ENCODE data around the gene TULP4. TPM values are rescaled to one million over a fixed set of nuclear protein-coding genes. Genes with fewer than 3 reads are reported as not detected.
A peak's percentile ranks its signal among the peaks of the same experiment; 100 is the strongest.

TULP4 gene
- polyA plus RNA-seq, 1 donor (not counting 4 experiments of a cell fraction or from before 2014, with no cell fraction given), result 13.1 TPM

DNA sequence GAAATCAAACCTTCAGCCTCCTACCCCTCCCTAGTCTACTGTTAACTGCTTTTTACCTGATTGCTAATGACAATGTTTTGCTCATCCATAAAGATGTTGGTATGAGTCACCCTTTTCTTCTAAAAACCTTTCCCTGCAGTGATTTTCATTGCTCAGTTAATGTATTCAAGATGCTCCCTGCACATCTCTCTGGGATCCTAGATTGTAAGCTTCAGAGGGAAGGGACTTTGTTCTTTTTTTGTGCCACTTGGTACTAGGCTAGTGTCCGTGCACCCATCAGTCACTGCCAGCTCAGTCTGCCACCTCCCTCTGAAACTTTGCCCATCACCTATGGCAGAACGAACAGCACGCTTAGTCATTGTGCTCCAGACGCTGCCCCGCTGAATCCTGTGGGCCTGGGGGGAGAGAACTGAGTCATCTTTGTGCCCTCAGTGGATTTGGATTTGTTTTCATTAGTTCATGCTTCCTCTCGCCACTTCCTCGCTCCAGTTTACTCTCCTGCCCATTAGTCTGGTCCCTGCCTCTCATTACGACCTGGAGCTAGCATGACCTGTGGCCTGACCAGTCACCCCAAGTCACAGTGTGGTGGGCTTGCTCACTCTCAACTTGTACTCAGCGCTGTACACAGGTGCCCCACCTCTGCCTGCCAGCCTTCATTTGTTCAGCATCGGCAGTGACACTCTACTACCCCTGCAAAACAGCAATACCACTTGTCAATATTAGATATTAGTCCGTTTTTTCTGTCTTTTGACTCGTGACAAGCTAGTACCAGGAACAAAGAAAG, 169.6 kb downstream of the TULP4 start:
- peaks cover 2% of the 10 kb centered on the region for H3K9me1 ChIP-seq (ENCODE audit: control insufficient read depth, extremely low read depth, insufficient read depth, low read length)
- DNase-seq (ENCODE audit: low read depth, low spot score) (peak; percentile 30), FAIRE-seq (peak; percentile 74)
- H3K27me3 ChIP-seq (ENCODE audit: control insufficient read depth, extremely low read depth, insufficient read depth, low read length), result no peaks in the 10 kb centered on the region
- peaks cover 17% of the 10 kb centered on the region for H3K4me1 ChIP-seq (ENCODE audit: control insufficient read depth, extremely low read depth, insufficient read depth, low read length)
- no peaks in the 10 kb centered on the region for H3K9me3 ChIP-seq (ENCODE audit: control insufficient read depth, low read depth, low read length)
- no peaks in the 10 kb centered on the region for H4K20me1 ChIP-seq (ENCODE audit: control insufficient read depth, extremely low read depth, insufficient read depth, low read length)
- peak overlapping the region; percentile 35 for H3K9ac ChIP-seq (ENCODE audit: control insufficient read depth, extremely low read depth, insufficient read depth, low read length)
- H3K4me2 ChIP-seq (ENCODE audit: control insufficient read depth, extremely low read depth, insufficient read depth, low read depth, low read length), result peak overlapping the region; percentile 37
- dilution Hi-C loops (cut with MboI; ENCODE audit: extremely low pct_ligation_motif_present, low sequenced_read_pairs), result no loop called here
- peaks cover 12 to 22% of the 10 kb centered on the region in 2 experiments for H3K36me3 ChIP-seq (ENCODE audit: control insufficient read depth in 2 of 2, extremely low read depth in 1 of 2, insufficient read depth in 2 of 2, low read length in 2 of 2)
- H3K27ac ChIP-seq (ENCODE audit: control insufficient read depth, insufficient read depth, low read length), result peak overlapping the region; percentile 54
- H2AFZ ChIP-seq (ENCODE audit: control insufficient read depth, low read length), result no peak overlapping the region
- TF ChIP-seq EZH2 (IDR thresholded peaks at IDR 0.05; ENCODE audit: low read length), result no peak
- TF ChIP-seq, protein P1, sequence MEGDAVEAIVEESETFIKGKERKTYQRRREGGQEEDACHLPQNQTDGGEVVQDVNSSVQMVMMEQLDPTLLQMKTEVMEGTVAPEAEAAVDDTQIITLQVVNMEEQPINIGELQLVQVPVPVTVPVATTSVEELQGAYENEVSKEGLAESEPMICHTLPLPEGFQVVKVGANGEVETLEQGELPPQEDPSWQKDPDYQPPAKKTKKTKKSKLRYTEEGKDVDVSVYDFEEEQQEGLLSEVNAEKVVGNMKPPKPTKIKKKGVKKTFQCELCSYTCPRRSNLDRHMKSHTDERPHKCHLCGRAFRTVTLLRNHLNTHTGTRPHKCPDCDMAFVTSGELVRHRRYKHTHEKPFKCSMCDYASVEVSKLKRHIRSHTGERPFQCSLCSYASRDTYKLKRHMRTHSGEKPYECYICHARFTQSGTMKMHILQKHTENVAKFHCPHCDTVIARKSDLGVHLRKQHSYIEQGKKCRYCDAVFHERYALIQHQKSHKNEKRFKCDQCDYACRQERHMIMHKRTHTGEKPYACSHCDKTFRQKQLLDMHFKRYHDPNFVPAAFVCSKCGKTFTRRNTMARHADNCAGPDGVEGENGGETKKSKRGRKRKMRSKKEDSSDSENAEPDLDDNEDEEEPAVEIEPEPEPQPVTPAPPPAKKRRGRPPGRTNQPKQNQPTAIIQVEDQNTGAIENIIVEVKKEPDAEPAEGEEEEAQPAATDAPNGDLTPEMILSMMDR (optimal IDR thresholded peaks at IDR 0.05 in 1 of 3, IDR thresholded peaks at IDR 0.05 in 1 of 3, conservative IDR thresholded peaks at IDR 0.05 in 1 of 3; ENCODE audit: extremely low read depth in 1 of 3, insufficient read depth in 2 of 3, low read length in 3 of 3), result no peak
- no peak overlapping the region for H3K4me3 ChIP-seq (ENCODE audit: control insufficient read depth in 2 of 3, extremely low read depth in 1 of 3, insufficient read depth in 2 of 3, low read depth in 1 of 3, low read length in 3 of 3)
- H3K79me2 ChIP-seq (ENCODE audit: control insufficient read depth, insufficient read depth, low read length), result no peaks in the 10 kb centered on the region

DNA sequence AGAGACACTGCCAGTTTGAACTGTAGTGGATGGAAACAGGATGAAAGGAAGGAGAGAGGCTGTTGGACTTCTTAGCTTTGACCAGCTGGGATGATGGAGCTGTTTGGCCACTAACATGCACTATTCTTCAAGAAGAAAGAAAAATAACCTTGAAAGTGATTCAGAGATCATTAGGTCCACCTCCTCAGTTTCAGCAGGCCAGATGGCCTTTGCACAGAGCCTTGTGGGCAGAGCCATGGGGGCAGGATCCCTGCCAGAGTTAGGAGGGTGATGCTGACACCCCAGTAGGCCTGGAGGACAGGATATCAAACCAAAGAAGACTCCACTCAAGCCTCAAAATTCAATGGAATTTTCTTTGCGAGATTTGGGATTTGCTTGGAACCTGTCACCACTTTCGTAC, 173.2 kb downstream of the TULP4 start:
- H4K20me1 ChIP-seq (ENCODE audit: control insufficient read depth, extremely low read depth, insufficient read depth, low read length), result no peaks in the 10 kb centered on the region
- peaks cover 32% of the 10 kb centered on the region for H3K4me1 ChIP-seq (ENCODE audit: control insufficient read depth, extremely low read depth, insufficient read depth, low read length)
- no peak overlapping the region for H3K4me2 ChIP-seq (ENCODE audit: control insufficient read depth, extremely low read depth, insufficient read depth, low read depth, low read length)
- peaks cover 2% of the 10 kb centered on the region for H3K9me1 ChIP-seq (ENCODE audit: control insufficient read depth, extremely low read depth, insufficient read depth, low read length)
- H3K79me2 ChIP-seq (ENCODE audit: control insufficient read depth, insufficient read depth, low read length), result no peaks in the 10 kb centered on the region
- no peak overlapping the region for H3K4me3 ChIP-seq (ENCODE audit: control insufficient read depth in 2 of 3, extremely low read depth in 1 of 3, insufficient read depth in 2 of 3, low read depth in 1 of 3, low read length in 3 of 3)
- DNase-seq (ENCODE audit: low read depth, low spot score) (no peak), FAIRE-seq (no peak)
- H2AFZ ChIP-seq (ENCODE audit: control insufficient read depth, low read length), result no peak overlapping the region
- no peaks in the 10 kb centered on the region for H3K9me3 ChIP-seq (ENCODE audit: control insufficient read depth, low read depth, low read length)
- no peak for TF ChIP-seq EZH2 (IDR thresholded peaks at IDR 0.05; ENCODE audit: low read length)
- TF ChIP-seq, protein P1 (optimal IDR thresholded peaks at IDR 0.05 in 1 of 3, IDR thresholded peaks at IDR 0.05 in 1 of 3, conservative IDR thresholded peaks at IDR 0.05 in 1 of 3; ENCODE audit: extremely low read depth in 1 of 3, insufficient read depth in 2 of 3, low read length in 3 of 3), result no peak
- H3K27ac ChIP-seq (ENCODE audit: control insufficient read depth, insufficient read depth, low read length), result no peak overlapping the region
- dilution Hi-C loops (cut with MboI; ENCODE audit: extremely low pct_ligation_motif_present, low sequenced_read_pairs), result no loop called here
- no peak overlapping the region for H3K9ac ChIP-seq (ENCODE audit: control insufficient read depth, extremely low read depth, insufficient read depth, low read length)
- H3K36me3 ChIP-seq (ENCODE audit: control insufficient read depth in 2 of 2, extremely low read depth in 1 of 2, insufficient read depth in 2 of 2, low read length in 2 of 2), result peaks cover 3 to 18% of the 10 kb centered on the region in 2 experiments
- H3K27me3 ChIP-seq (ENCODE audit: control insufficient read depth, extremely low read depth, insufficient read depth, low read length), result no peaks in the 10 kb centered on the region

Measured in keratinocyte (primary cell).